H1 (cell line): ENCODE data around the gene SHISA6. TPM values are rescaled to one million over a fixed set of nuclear protein-coding genes. Genes with fewer than 3 reads are reported as not detected.

Experiments
- CTCF ChIA-PET: fragments of 300-600 bp; sonication (Branson Sonifier 250); formaldehyde crosslinking; loops from one replicate; lab custom pipeline; 2021; ENCODE audit not compliant: partially characterized antibody; lab: Charles Lee
- POLR2A ChIA-PET: fragments of 300-600 bp; sonication (Branson Sonifier 250); formaldehyde crosslinking; loops from one replicate; lab custom pipeline; 2021; ENCODE audit warnings: inconsistent platforms; ENCODE audit not compliant: partially characterized antibody; lab: Charles Lee
- DNase-seq, 2 experiments: peaks; one replicate each; pipeline versions ENCODE4 v3.0.0 to v3.0.0-alpha.2; 2010 to 2022; ENCODE audit warnings: low spot score in 2 of 2, low read depth in 1 of 2, mixed read lengths in 1 of 2
- FAIRE-seq: peaks from 2 replicates; lab custom pipeline; 2011; peaks lifted over from hg19 to GRCh38; lab: Jason Lieb, UNC
- H2AFZ ChIP-seq: 2 replicates; pipeline ENCODE4 v1.8.1; 2012; ENCODE audit warnings: low read length, inconsistent platforms
- H2AK5ac ChIP-seq: 2 replicates; pipeline ENCODE4 v1.6.1; 2013; ENCODE audit warnings: low read depth, low read length
- H2BK120ac ChIP-seq: replicated peaks from 2 replicates; pipeline ENCODE3; 2013; ENCODE audit warnings: low read depth, low read length, inconsistent platforms
- H2BK12ac ChIP-seq: 2 replicates; pipeline ENCODE4 v1.6.1; 2013; ENCODE audit warnings: low read depth, low read length
- H2BK15ac ChIP-seq: 2 replicates; pipeline ENCODE4 v1.6.1; 2013; ENCODE audit warnings: low read length
- H2BK20ac ChIP-seq: 2 replicates; pipeline ENCODE4 v1.6.1; 2013; ENCODE audit warnings: low read length
- H2BK5ac ChIP-seq: 2 replicates; pipeline ENCODE4 v1.6.1; 2013; ENCODE audit warnings: low read depth, low read length
- H3K14ac ChIP-seq: 2 replicates; pipeline ENCODE4 v1.6.1; 2013; ENCODE audit warnings: inconsistent platforms; ENCODE audit not compliant: insufficient read length
- H3K18ac ChIP-seq: 2 replicates; pipeline ENCODE4 v1.6.1; 2013; ENCODE audit warnings: low read length; ENCODE audit errors: extremely low read depth
- H3K23ac ChIP-seq: 2 replicates; pipeline ENCODE4 v1.6.1; 2013; ENCODE audit warnings: inconsistent platforms; ENCODE audit not compliant: insufficient read length
- H3K23me2 ChIP-seq: 2 replicates; pipeline ENCODE4 v1.6.1; 2013; ENCODE audit warnings: low read depth, low read length
- H3K27ac ChIP-seq: 2 replicates; pipeline ENCODE4 v1.6.1; 2011; ENCODE audit warnings: low read depth, low read length, inconsistent platforms
- H3K27me3 ChIP-seq, 4 experiments: replicated peaks in 1 of 4; 1 replicate in 1 of 4; 2 replicates in 3 of 4; pipeline versions ENCODE4 v1.6.1 to v1.8.1; 2011 to 2013; ENCODE audit warnings: low read length in 3 of 4, mild to moderate bottlenecking in 3 of 4, inconsistent platforms in 2 of 4, mixed read lengths in 2 of 4, moderate library complexity in 1 of 4; ENCODE audit not compliant: control insufficient read depth in 3 of 4, insufficient read depth in 3 of 4; ENCODE audit errors: extremely low read depth in 1 of 4
- H3K36me3 ChIP-seq, 4 experiments: 2 replicates each; pipeline versions ENCODE4 v1.6.1 to v1.8.1; 2011 to 2013; ENCODE audit warnings: mild to moderate bottlenecking in 4 of 4, low read length in 3 of 4, moderate library complexity in 2 of 4, control low read depth in 1 of 4, inconsistent platforms in 1 of 4; ENCODE audit not compliant: insufficient read depth in 4 of 4, control insufficient read depth in 2 of 4
- H3K4ac ChIP-seq: replicated peaks from 2 replicates; pipeline ENCODE3; 2013; ENCODE audit warnings: low read length, low read depth, mixed read lengths, inconsistent platforms; ENCODE audit not compliant: insufficient read length
- H3K4me1 ChIP-seq, 4 experiments: replicated peaks in 1 of 4; 1 replicate in 1 of 4; 2 replicates in 3 of 4; pipeline versions ENCODE4 v1.6.1 to v1.8.1; 2011 to 2013; ENCODE audit warnings: low read length in 3 of 4, inconsistent platforms in 2 of 4, mixed read lengths in 1 of 4; ENCODE audit not compliant: insufficient read depth in 4 of 4, control insufficient read depth in 3 of 4
- H3K4me2 ChIP-seq, 2 experiments: 2 replicates each; pipeline versions ENCODE4 v1.6.1 to v1.8.1; 2011 to 2013; ENCODE audit warnings: low read depth in 2 of 2, low read length in 2 of 2, control low read depth in 1 of 2, inconsistent platforms in 1 of 2, mild to moderate bottlenecking in 1 of 2; ENCODE audit not compliant: insufficient read depth in 1 of 2
- H3K4me3 ChIP-seq, 4 experiments: fragments of 200-600, 300-600 bp in 1 of 4; sonication (generic), shearing (Covaris generic), sonication (Bioruptor Twin) in 1 of 4; 2 replicates each; pipeline versions ENCODE4 v1.5.1 to v1.8.1; 2011 to 2016; ENCODE audit warnings: low read length in 4 of 4, low read depth in 3 of 4, control low read depth in 2 of 4, inconsistent platforms in 2 of 4, mild to moderate bottlenecking in 2 of 4, mixed read lengths in 1 of 4, moderate library complexity in 1 of 4; ENCODE audit not compliant: insufficient read depth in 2 of 4; ENCODE audit errors: extremely low read depth in 1 of 4
- H3K56ac ChIP-seq: replicated peaks from 2 replicates; pipeline ENCODE3; 2013; ENCODE audit warnings: low read depth, mild to moderate bottlenecking, mixed read lengths, low read length, inconsistent platforms; ENCODE audit not compliant: insufficient read length
- H3K79me1 ChIP-seq: 2 replicates; pipeline ENCODE4 v1.6.1; 2013; ENCODE audit warnings: low read depth, low read length, control low read depth
- H3K79me2 ChIP-seq, 2 experiments: 2 replicates each; pipeline versions ENCODE4 v1.6.1 to v1.8.1; 2012 to 2013; ENCODE audit warnings: low read length in 2 of 2, mild to moderate bottlenecking in 2 of 2, inconsistent platforms in 1 of 2; ENCODE audit not compliant: insufficient read depth in 2 of 2, control insufficient read depth in 1 of 2
- H3K9ac ChIP-seq, 4 experiments: replicated peaks in 1 of 4; 1 replicate in 1 of 4; 2 replicates in 3 of 4; pipeline versions ENCODE4 v1.6.1 to v1.8.1; 2011 to 2013; ENCODE audit warnings: low read depth in 3 of 4, low read length in 3 of 4, control low read depth in 2 of 4, mild to moderate bottlenecking in 2 of 4, moderate library complexity in 2 of 4, inconsistent platforms in 1 of 4; ENCODE audit errors: extremely low read depth in 1 of 4
- H3K9me3 ChIP-seq, 2 experiments: 2 replicates each; pipeline versions ENCODE4 v1.6.1 to v1.8.1; 2012 to 2013; ENCODE audit warnings: mild to moderate bottlenecking in 2 of 2, moderate library complexity in 2 of 2, control low read depth in 1 of 2, inconsistent platforms in 1 of 2, low read depth in 1 of 2, low read length in 1 of 2, mixed read lengths in 1 of 2; ENCODE audit not compliant: insufficient read depth in 2 of 2
- H4K20me1 ChIP-seq, 2 experiments: replicated peaks in 1 of 2; 2 replicates each; pipeline versions ENCODE3 to v1.8.1; 2011 to 2013; ENCODE audit warnings: inconsistent platforms in 2 of 2, low read length in 2 of 2, mild to moderate bottlenecking in 1 of 2; ENCODE audit not compliant: insufficient read depth in 2 of 2, control insufficient read depth in 1 of 2
- H4K5ac ChIP-seq: 2 replicates; pipeline ENCODE4 v1.6.1; 2013; ENCODE audit warnings: low read length, low read depth, mixed read lengths, inconsistent platforms; ENCODE audit not compliant: insufficient read length
- H4K8ac ChIP-seq: 2 replicates; pipeline ENCODE4 v1.8.0; 2013; ENCODE audit warnings: mild to moderate bottlenecking, moderate library complexity, low read length, inconsistent platforms; ENCODE audit not compliant: insufficient read depth; ENCODE audit errors: extremely low read depth
- H4K91ac ChIP-seq: replicated peaks from 2 replicates; pipeline ENCODE3; 2013; ENCODE audit warnings: low read length, mixed read lengths, inconsistent platforms; ENCODE audit not compliant: insufficient read length
- ASH2L ChIP-seq: fragments of 200-600, 300-600 bp; sonication (generic); IDR thresholded peaks from one replicate; pipeline ENCODE4 v1.7.1; 2017; ENCODE audit warnings: low read length
- ATF2 ChIP-seq: IDR thresholded peaks from 2 replicates; pipeline ENCODE4 v1.6.1; 2012; ENCODE audit warnings: low read length, inconsistent platforms
- CTBP2 ChIP-seq: IDR thresholded peaks from 2 replicates; pipeline ENCODE4 v1.7.0; 2011; ENCODE audit warnings: borderline replicate concordance, mild to moderate bottlenecking, moderate library complexity, mixed read lengths, low read length; ENCODE audit not compliant: insufficient read depth, insufficient read length
- EZH2 ChIP-seq: fragments of 200-600 bp; sonication (generic); IDR thresholded peaks from 2 replicates; pipeline ENCODE4 v1.7.1; 2012; ENCODE audit warnings: low read depth, mild to moderate bottlenecking, moderate library complexity, low read length, inconsistent platforms; ENCODE audit not compliant: severe bottlenecking
- FOSL1 ChIP-seq: IDR thresholded peaks from 2 replicates; pipeline ENCODE4 v1.6.1; 2011; ENCODE audit warnings: mild to moderate bottlenecking, low read depth, low read length, moderate library complexity; ENCODE audit not compliant: insufficient read depth
- HDAC6 ChIP-seq: IDR thresholded peaks from one replicate; pipeline ENCODE4 v1.7.1; 2012; ENCODE audit warnings: low read depth, mild to moderate bottlenecking, inconsistent platforms, low read length, moderate library complexity
- JUN ChIP-seq: IDR thresholded peaks from 2 replicates; pipeline ENCODE4 v1.6.1; 2011; ENCODE audit warnings: low read depth, mild to moderate bottlenecking, improper control_type of control experiment, low read length
- MAFK ChIP-seq: IDR thresholded peaks from 2 replicates; pipeline ENCODE4 v1.6.1; 2012; ENCODE audit warnings: low read depth, mild to moderate bottlenecking, improper control_type of control experiment, low read length
- SP1 ChIP-seq: IDR thresholded peaks from 2 replicates; pipeline ENCODE4 v1.6.1; 2011; ENCODE audit warnings: low read depth, low read length
- WGBS, 2 experiments: shearing (Covaris generic) in 1 of 2; methylation state at CpG; one replicate each; pipeline versions ENCODE4 v1.1.6 to v1.1.7; 2013 to 2015; ENCODE audit warnings: low lambda C conversion rate in 2 of 2, mixed read lengths in 2 of 2, inconsistent platforms in 1 of 2, low coverage in 1 of 2, missing lambda C conversion rate in 1 of 2; ENCODE audit not compliant: insufficient replicate concordance in 2 of 2, insufficient coverage in 1 of 2, insufficient read length in 1 of 2; ENCODE audit errors: extremely low coverage in 1 of 2, missing lambda C conversion rate in 1 of 2; 5-methylcytosine and 5-hydroxymethylcytosine counted together
- polyA plus RNA-seq, 7 experiments: library from polyadenylated mRNA; depleted of rRNA in 3 of 7; stranded (reverse) in 5 of 7; unstranded in 2 of 7; fragments of >200 nt in 5 of 7; fragments of 200-250 nt in 2 of 7; gene quantifications; 1 replicate in 5 of 7; 2 replicates in 1 of 7; 4 replicates in 1 of 7; pipeline versions ENCODE4 v1.2.1 to v1.2.3, GENCODE V29; 2011 to 2013; ENCODE audit warnings: missing spikeins in 2 of 7, mixed read lengths in 2 of 7
- total RNA-seq: library from RNA; stranded (reverse); fragmentation: NEBNext Ultra II Directional; extraction: Animal tissue kit (Norgen Biotek cat#: 25700); gene quantifications from 2 replicates; pipeline ENCODE4 v1.2.1, GENCODE V29; 2021
- TF ChIP-seq, protein P1 (sequence below): IDR thresholded peaks from 2 replicates; pipeline ENCODE4 v1.6.1; 2011; ENCODE audit warnings: low read length, improper control_type of control experiment

The SHISA6 gene
- total and polyA plus RNA-seq, 2 of the 8 experiments (the other 6 are each of a cell fraction or from before 2014, with no cell fraction given): 2.9 to 4.8 TPM

DNA sequence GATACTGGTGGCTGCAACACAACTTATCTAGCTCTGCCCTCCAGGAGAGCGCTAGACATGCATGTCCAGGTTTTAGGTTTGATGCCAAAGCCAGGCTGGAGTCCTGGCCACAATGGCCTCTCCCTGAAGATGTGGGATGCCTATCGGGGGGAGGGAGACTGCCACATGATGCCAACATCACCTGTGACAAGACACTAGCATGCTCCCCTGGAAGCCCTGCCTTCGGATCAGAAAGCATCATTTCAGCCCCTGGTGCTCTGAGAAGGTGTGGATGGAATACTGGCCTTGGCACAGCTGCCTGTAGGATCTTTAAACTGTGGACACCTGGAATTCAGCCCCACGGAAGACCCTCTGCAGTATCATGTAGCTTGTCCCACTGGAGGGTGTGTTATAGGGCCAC, 93.5 kb downstream of the SHISA6 start:
- Histone ChIP-seq H3K4ac (no peak overlapping the region), H3K23ac (no peak overlapping the region), H3K36me3 (no peaks in the 10 kb centered on the region), H4K5ac (no peak overlapping the region), H3K4me1 (peaks cover 0 to 19% (median 5%) of the 10 kb centered on the region in 4 experiments; a peak in 6 of 7 replicates), H4K8ac (peak overlapping the region; percentile 17; the same call in 1 of the 2 replicates), H3K23me2 (no peaks in the 10 kb centered on the region), H3K27ac (no peak overlapping the region), H4K91ac (no peak overlapping the region), H3K79me1 (no peaks in the 10 kb centered on the region), H2AFZ (no peak overlapping the region), H2BK5ac (no peak overlapping the region), H3K18ac (no peak overlapping the region), H3K79me2 (no peaks in the 10 kb centered on the region), H4K20me1 (no peaks in the 10 kb centered on the region), H3K27me3 (no peaks in the 10 kb centered on the region), H3K4me3 (no peak overlapping the region), H3K56ac (no peak overlapping the region), H2BK20ac (no peak overlapping the region), H2BK120ac (no peak overlapping the region), H3K14ac (no peak overlapping the region), H3K9ac (no peak overlapping the region), H3K9me3 (no peaks in the 10 kb centered on the region), H3K4me2 (no peak overlapping the region), H2BK12ac (no peak overlapping the region), H2BK15ac (no peak overlapping the region), H2AK5ac (no peak overlapping the region)
- ChIA-PET POLR2A (no interaction called here), CTCF (interaction anchor here (1.3 to 1.7 kb wide), 2 partner anchors 9 to 37 kb away, joined by 3 to 7 read pairs; no protein-coding TSS in a partner anchor)
- DNase-seq (no peak), FAIRE-seq (no peak)
- TF ChIP-seq, protein P1, sequence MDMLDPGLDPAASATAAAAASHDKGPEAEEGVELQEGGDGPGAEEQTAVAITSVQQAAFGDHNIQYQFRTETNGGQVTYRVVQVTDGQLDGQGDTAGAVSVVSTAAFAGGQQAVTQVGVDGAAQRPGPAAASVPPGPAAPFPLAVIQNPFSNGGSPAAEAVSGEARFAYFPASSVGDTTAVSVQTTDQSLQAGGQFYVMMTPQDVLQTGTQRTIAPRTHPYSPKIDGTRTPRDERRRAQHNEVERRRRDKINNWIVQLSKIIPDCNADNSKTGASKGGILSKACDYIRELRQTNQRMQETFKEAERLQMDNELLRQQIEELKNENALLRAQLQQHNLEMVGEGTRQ: no peak
- no peak for TF ChIP-seq SP1
- TF ChIP-seq JUN: no peak
- no peak for TF ChIP-seq HDAC6
- TF ChIP-seq MAFK: no peak
- no peak for TF ChIP-seq CTBP2
- no peak for TF ChIP-seq FOSL1
- no peak for TF ChIP-seq ATF2
- no peak for TF ChIP-seq ASH2L
- TF ChIP-seq EZH2: no peak
- WGBS, 2 experiments: 88% methylated on average over 4 of the region's 4 CpGs; no CpG with 5 or more reads in 1 of the 2 experiments
